ENCODE results near the gene USB1.
"Not testable (repeated sequence)": the region's sequence is repeated elsewhere in the genome, so short reads cannot be mapped to it uniquely, and the experiment has no call there.

The USB1 gene

DNA sequence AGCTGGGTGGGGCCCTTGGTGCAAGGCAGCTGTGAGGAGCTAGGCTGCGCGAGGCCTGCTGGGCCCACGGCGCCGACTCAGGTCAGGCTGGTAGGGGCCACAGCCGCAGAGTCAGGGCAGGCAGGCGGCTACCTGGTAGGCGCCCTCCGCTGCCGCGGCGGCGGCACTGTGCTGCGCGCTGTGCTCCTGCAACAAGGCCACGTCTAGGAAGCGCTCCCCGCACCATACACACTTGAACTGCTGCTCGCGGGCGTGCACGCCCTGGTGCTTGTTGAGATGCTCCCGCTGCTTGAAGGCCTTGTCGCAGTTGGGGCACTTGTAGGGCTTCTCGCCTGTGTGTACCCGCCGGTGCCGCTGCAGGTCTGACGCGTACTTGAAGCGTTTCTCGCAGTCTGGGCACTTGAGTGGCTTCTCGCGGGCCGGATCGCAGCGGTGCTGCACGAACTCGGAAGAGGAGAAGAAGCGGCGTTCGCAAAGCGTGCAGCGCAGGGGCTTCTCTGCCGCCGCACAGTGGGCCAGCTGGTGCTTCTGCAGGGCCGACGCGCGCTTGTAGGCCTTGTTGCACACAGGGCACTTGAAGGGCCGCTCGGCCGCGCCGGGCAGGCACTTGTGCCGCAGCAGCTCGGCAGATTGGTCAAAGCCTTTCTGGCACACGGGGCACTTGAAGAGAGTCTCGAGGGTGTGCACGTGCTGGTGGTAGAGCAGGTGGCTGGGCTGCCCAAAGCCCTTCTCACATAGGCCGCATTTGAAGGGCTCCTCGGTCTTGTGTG, 4.6 kb upstream of the USB1 start:
- no peak for DNase-seq

DNA sequence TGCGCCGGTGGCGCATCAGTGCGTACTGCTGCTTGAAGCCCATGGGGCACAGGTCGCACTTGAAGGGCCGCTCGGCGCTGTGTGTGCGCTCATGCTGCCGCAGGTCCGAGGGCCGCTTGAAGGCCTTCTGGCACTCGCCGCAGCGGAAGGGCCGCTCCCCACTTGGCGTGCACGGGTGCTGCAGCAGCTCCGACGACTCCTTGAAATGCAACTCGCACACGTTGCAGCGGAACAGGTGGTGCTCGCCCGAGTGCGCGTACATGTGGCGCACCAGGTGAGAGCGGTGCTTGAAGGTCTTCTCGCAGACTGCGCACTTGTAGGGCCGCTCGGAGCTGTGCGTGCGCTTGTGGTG, 4.1 kb upstream of the USB1 start:
- no peak for DNase-seq

GRCh38 chr16:57997528-57998265, 3.5 kb upstream of the USB1 start:
- DNase-seq: no peak

GRCh38 chr16:57998486-57998885, 2.7 kb upstream of the USB1 start:
- peak; percentile 33 for DNase-seq

DNA sequence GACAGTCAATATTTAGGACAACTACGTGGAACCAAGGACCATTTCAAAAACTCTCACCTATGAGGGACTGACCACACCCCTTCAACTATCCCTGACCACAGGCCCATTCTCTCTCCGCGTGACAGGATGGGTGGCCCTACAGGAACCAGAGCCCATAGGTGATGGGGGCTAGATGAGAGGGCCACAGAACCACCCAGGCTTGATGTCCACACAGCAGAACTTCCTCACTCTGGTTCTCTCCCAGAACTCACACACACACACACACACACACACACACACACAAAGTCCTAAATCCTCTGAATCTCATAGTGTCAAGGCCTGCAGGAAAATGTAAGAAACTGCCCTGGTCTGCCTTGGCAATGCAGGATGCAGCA, 2.2 kb upstream of the USB1 start:
- no peak for DNase-seq

DNA sequence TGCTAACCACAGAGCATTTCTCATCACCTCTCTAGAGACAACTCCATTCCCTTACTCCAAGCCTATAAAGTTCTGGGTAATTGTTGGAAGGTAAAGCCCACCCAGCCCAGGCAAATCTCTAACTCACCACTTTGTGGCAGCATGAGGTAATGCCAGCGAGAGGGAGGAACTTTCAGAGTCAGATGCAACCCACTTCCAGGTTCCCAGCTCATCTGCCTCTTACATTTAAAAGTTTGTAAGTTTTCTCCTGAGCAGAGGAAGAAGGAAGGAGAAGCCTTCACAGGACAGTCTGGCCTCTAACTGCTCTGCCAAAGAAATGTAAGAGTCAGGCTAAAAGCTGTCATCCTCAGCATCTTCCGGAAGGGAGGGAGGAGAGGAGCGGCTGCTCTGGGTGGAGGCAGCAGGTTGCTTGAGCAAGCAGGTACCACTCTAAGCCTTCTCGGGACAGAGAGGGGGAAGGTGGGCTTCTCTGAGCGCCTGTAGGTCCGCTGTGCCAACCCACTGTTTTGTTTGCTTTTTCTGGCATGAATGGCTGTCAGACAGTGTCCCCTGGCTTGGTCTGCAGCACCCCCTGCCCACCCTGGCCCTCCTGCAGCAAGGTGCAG, 1.7 kb upstream of the USB1 start:
- peak; percentile 34 for DNase-seq

GRCh38 chr16:57999971-58000705, 1.1 kb upstream of the USB1 start, which contains the start of gene ZNF319:
Gene ZNF319 (minus strand): TSS chr16:58000672. CDS start chr16:57998265, 2,407 bp downstream.
- peak; percentile 25 for DNase-seq

GRCh38 chr16:58001781-58002415, 691 bp downstream of the USB1 start:
- no peak for DNase-seq

GRCh38 chr16:58002416-58002800, 1.2 kb downstream of the USB1 start:
- DNase-seq: no peak

DNA sequence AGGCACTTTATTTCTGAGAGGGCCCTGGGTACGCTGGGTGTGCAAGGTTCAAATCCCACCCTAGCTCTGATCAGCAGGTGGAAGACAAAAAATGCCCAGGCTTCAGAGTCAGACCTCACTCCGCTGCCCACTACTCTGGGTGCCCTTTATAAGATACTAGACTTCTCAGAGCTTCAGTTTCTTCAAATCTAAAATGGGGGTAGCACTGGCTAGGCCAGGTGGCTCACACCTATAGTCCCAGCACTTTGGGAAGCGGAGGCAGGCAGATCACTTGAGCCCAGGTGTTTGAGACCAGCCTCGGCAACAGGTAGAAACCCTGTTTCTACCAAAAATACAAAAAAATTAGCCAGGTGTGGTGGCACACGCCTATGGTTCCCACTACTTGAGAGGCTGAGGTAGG, 1.7 kb downstream of the USB1 start:
- DNase-seq: no peak

DNA sequence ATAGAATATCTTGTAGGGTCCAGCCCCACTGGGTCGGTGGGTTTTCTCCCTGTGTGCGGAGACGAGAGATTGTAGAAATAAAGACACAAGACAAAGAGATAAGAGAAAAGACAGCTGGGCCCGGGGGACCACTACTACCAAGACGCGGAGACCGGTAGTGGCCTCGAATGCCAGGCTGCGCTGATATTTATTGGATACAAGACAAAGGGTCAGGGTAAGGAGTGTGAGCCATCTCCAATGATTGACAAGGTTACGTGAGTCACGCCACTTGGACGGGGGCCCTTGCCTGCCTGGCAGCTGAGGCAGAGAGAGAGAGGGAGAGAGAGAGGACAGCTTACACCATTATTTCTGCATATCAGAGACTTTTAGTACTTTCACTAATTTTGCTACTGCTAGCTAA, 3.5 kb downstream of the USB1 start:
- not testable (repeated sequence) for DNase-seq

GRCh38 chr16:58009856-58010416, 8.7 kb downstream of the USB1 start:
- DNase-seq: no peak

DNA sequence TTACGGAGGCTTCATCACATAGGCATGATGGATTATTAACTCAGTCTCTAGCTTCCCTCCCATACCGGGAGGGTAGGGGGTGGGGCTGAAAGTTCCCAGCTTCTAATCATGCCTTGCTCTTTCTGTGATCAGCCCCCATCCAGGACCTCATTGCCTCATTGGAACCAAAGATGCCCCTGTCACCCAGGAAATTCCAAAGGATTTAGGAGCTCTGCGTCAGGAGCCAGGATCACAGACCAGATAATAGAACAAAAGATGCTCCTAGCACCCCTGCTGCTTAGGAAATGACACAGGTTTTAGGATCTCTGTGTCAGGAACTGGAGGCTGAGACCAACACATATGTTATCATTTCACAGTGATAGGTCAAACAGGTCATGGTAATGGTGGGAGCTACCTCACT, 9.7 kb downstream of the USB1 start:
- DNase-seq: no peak

- DNase-seq: no peak
Measured at GRCh38 chr16:58011652-58012051, 10.4 kb downstream of the USB1 start.

DNA sequence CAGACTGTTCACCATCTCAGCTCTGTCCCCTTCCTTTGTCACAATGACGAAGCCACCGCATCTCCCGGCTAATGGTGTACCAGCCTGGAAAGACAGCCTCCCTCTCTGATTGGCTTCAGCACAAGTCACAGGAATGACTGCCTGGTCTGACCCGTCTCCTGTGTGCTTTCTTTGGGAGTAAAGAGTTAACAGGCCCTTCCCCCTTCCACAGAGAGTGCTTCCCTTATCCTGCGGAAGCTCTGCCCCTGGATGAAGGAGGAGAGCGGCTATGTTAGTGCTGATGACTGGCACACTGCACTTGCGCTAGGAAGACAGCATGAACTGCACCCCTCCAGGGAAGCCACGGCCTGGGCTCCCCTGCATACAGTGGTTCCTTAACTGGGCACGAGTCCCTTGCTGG, 11.3 kb downstream of the USB1 start:
- no peak for DNase-seq

GRCh38 chr16:58013201-58013956, 12.2 kb downstream of the USB1 start:
- DNase-seq: no peak

DNA sequence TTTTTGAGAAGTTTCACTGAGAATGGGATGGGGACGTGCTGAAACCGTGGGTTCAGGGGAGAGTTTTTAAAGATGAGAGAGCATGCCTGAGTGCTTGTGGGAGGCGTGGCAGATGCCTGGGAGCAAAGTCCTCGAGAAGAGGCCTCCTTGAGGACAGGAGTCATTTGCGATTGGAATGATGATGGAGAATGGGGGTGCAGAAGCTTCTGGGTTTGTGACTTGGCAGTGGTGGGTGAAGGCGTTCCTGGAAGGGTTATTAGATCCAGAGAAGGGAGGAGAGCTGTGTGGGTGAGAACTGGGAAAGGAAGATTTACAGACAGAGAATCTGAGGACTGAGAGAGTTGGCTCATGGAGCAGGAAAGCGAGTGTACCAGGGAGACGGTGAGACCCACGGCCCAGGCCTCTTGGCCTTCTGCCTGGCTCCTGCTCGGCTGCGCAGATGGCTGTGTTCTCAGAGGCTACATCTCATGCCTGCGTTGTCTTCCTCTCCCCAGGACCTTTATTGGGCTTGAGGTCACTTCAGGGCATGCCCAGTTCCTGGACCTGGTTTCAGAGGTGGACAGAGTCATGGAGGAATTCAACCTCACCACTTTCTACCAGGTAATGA, 15.7 kb downstream of the USB1 start:
- no peak for DNase-seq

DNA sequence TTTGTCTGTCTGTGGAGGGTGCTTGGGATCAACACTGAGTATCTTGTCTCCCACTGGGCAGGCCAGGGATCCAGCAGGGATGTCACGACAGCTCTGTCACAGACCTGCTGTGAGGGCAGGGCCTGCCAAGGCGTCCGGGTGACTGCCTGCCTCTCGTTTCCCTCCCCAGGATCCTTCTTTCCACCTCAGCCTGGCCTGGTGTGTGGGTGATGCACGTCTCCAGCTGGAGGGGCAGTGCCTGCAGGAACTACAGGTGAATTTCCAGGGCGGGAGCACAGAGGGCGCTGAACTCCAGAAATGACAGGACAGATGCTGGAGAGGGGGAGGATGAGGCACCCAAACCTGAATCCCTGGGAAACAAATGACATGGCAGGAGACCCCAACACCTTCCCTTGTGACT, 17.6 kb downstream of the USB1 start:
- no peak for DNase-seq

DNA sequence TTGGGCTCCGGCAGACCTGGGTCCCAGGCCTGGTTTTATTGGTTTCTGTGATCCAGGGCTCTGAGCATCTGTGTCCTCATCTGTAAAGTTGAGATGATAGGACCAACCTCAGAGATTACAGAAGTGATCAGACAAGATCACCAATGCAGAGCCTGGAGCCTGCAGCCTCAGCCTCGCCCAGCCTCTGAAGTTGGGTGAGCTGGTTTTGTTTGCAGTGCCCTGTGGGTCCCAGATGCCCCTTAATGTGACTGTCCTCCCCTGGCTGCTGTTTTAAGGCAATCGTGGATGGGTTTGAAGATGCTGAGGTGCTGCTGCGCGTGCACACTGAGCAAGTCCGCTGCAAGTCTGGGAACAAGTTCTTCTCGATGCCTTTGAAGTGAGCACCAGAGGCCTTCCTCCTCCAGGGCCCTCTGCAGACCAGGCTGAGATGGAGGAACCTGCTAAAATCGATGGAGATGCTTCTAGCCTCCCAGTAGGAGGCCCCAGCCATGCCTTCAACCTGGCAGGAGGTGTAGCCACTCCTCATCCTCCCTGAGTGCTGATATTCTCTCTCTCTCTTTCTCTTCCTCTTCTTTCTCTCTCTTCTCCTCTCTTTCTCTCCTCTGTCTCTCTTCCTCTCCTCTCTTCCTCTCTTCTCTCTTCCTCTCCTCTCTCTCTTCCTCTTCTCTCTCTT, 18.8 kb downstream of the USB1 start:
- no peak for DNase-seq

- DNase-seq: peak; percentile 64
Measured at GRCh38 chr16:58020628-58021521, 19.7 kb downstream of the USB1 start.
